ENCODE measurements around the gene ZNF177. TPM values are rescaled to one million over a fixed set of nuclear protein-coding genes. Genes with fewer than 3 reads are reported as not detected.

Gene ZNF177
- polyA plus RNA-seq, 2 of the 4 experiments (the other 2 are of a cell fraction), result 0.46 to 2.7 TPM

GRCh38 chr19:9427941-9428340, 65.1 kb downstream of the ZNF177 start:
- FAIRE-seq, result no peak
- H3K9me3 ChIP-seq, result peaks cover 16% of the 10 kb centered on the region
- H3K4me2 ChIP-seq, result no peak overlapping the region
- CTCF ChIA-PET, result no interaction called here
- POLR2A ChIA-PET, result no interaction called here
- H3K4me3 ChIP-seq, result no peak overlapping the region
- ATAC-seq, result no peak
- 82% methylated on average over 5 of the region's 6 CpGs for WGBS (ENCODE audit: missing lambda C conversion rate)
- DNase-seq (ENCODE audit: low read depth in 1 of 2, low spot score in 1 of 2), result no peak
- H3K4me1 ChIP-seq, result no peaks in the 10 kb centered on the region
- H3K27ac ChIP-seq, result no peak overlapping the region
- no peak for TF ChIP-seq PBX3 (IDR thresholded peaks at IDR 0.05)

- Histone ChIP-seq H3K9me3 (peaks cover 26% of the 10 kb centered on the region), H3K4me2 (no peak overlapping the region), H3K4me3 (no peak overlapping the region), H3K27ac (no peak overlapping the region), H3K4me1 (no peaks in the 10 kb centered on the region)
- TF ChIP-seq FOSL2 (IDR thresholded peaks at IDR 0.05), result no peak
- no peak for TF ChIP-seq FOSL2 (CRISPR knock-in tag; IDR thresholded peaks at IDR 0.05)
- TF ChIP-seq HOXB5 (CRISPR knock-in tag; IDR thresholded peaks at IDR 0.05), result no peak
- no peak for TF ChIP-seq KDM5A (IDR thresholded peaks at IDR 0.05)
- TF ChIP-seq CBX8 (IDR thresholded peaks at IDR 0.05), result no peak
- TF ChIP-seq ESRRA (IDR thresholded peaks at IDR 0.05; ENCODE audit: borderline replicate concordance, low read length), result no peak
- POLR2A ChIA-PET, result no interaction called here
- DNase-seq (ENCODE audit: low read depth in 1 of 2, low spot score in 1 of 2) (no peak), FAIRE-seq (no peak), ATAC-seq (no peak)
- no CpG with 5 or more reads among the region's 1 CpG for WGBS (ENCODE audit: missing lambda C conversion rate)
- CTCF ChIA-PET, result no interaction called here
These were observed 67.6 kb downstream of the ZNF177 start for GRCh38 chr19:9430444-9430843.

GRCh38 chr19:9431475-9431874, 68.7 kb downstream of the ZNF177 start:
- Histone ChIP-seq H3K27ac (no peak overlapping the region), H3K4me3 (no peak overlapping the region), H3K4me1 (no peaks in the 10 kb centered on the region), H3K4me2 (no peak overlapping the region), H3K9me3 (peaks cover 33% of the 10 kb centered on the region)
- FAIRE-seq, result no peak
- ChIA-PET CTCF (no interaction called here), POLR2A (no interaction called here)
- no peak for DNase-seq (ENCODE audit: low read depth in 1 of 2, low spot score in 1 of 2)
- ATAC-seq, result no peak
- 98% methylated on average over 4 of the region's 7 CpGs for WGBS (ENCODE audit: missing lambda C conversion rate)
- TF ChIP-seq KDM1A (IDR thresholded peaks at IDR 0.05; ENCODE audit: low read depth) (no peak), EP300 (IDR thresholded peaks at IDR 0.05) (no peak), CBX2 (IDR thresholded peaks at IDR 0.05; ENCODE audit: borderline replicate concordance, low read depth) (no peak), RNF2 (IDR thresholded peaks at IDR 0.05; ENCODE audit: borderline replicate concordance, low read depth) (no peak), RFX5 (IDR thresholded peaks at IDR 0.05) (no peak), BCL3 (IDR thresholded peaks at IDR 0.05) (no peak), HES2 (IDR thresholded peaks at IDR 0.05) (no peak), E2F6 (IDR thresholded peaks at IDR 0.05; ENCODE audit: borderline replicate concordance, low read depth) (no peak), CHD2 (IDR thresholded peaks at IDR 0.05; ENCODE audit: low read length, partially characterized antibody) (no peak), CBX8 (IDR thresholded peaks at IDR 0.05) (no peak), RCOR1 (IDR thresholded peaks at IDR 0.05; ENCODE audit: low read depth, low read length) (no peak), GATA3 (IDR thresholded peaks at IDR 0.05; ENCODE audit: borderline replicate concordance) (no peak), BHLHE40 (IDR thresholded peaks at IDR 0.05; ENCODE audit: low read depth, low read length) (no peak)

Other genes with a start within 250 kb of the ZNF177 start
- not detected in 2 replicates for gene OR7G1, start 247.2 kb upstream of the ZNF177 start, polyA plus RNA-seq (2011; rRNA removed)
- gene OR7G1, start 247.2 kb upstream of the ZNF177 start, polyA plus RNA-seq (2017; fragmentation: RNase III; extraction: RNeasy Plus Mini Kit Qiagen cat#74134 plus additional on column Dnase treatment), result not detected in 3 replicates
- gene OR7G3, start 236.1 kb upstream of the ZNF177 start, polyA plus RNA-seq (2011; rRNA removed), result not detected in 2 replicates
- gene OR7G3, start 236.1 kb upstream of the ZNF177 start, polyA plus RNA-seq (2017; fragmentation: RNase III; extraction: RNeasy Plus Mini Kit Qiagen cat#74134 plus additional on column Dnase treatment), result not detected in 3 replicates
- 21.8 and 23.1 TPM in 2 replicates for gene ZNF317, start 222.6 kb upstream of the ZNF177 start, polyA plus RNA-seq (2011; rRNA removed)
- 14.7 to 16.3 TPM (median 15.1 TPM) in 3 replicates for gene ZNF317, start 222.6 kb upstream of the ZNF177 start, polyA plus RNA-seq (2017; fragmentation: RNase III; extraction: RNeasy Plus Mini Kit Qiagen cat#74134 plus additional on column Dnase treatment)
- gene OR7D2, start 184.0 kb upstream of the ZNF177 start, polyA plus RNA-seq (2011; rRNA removed), result 0.03 TPM in 1 of 2 replicates, not detected in the other
- not detected in 3 replicates for gene OR7D2, start 184.0 kb upstream of the ZNF177 start, polyA plus RNA-seq (2017; fragmentation: RNase III; extraction: RNeasy Plus Mini Kit Qiagen cat#74134 plus additional on column Dnase treatment)
- gene OR7D4, start 143.4 kb upstream of the ZNF177 start, polyA plus RNA-seq (2011; rRNA removed), result not detected in 2 replicates
- gene OR7D4, start 143.4 kb upstream of the ZNF177 start, polyA plus RNA-seq (2017; fragmentation: RNase III; extraction: RNeasy Plus Mini Kit Qiagen cat#74134 plus additional on column Dnase treatment), result not detected in 3 replicates
- gene OR7E24, start 112.1 kb upstream of the ZNF177 start, polyA plus RNA-seq (2011; rRNA removed), result not detected in 2 replicates
- not detected in 3 replicates for gene OR7E24, start 112.1 kb upstream of the ZNF177 start, polyA plus RNA-seq (2017; fragmentation: RNase III; extraction: RNeasy Plus Mini Kit Qiagen cat#74134 plus additional on column Dnase treatment)
- gene ZNF699, start 53.2 kb upstream of the ZNF177 start, polyA plus RNA-seq (2011; rRNA removed), result 1.6 and 2.5 TPM in 2 replicates
- 1.1 to 1.6 TPM (median 1.1 TPM) in 3 replicates for gene ZNF699, start 53.2 kb upstream of the ZNF177 start, polyA plus RNA-seq (2017; fragmentation: RNase III; extraction: RNeasy Plus Mini Kit Qiagen cat#74134 plus additional on column Dnase treatment)
- gene ZNF559, start 38.8 kb upstream of the ZNF177 start, polyA plus RNA-seq (2011; rRNA removed), result 14.6 and 16.2 TPM in 2 replicates
- 4.6 to 5.2 TPM (median 5.0 TPM) in 3 replicates for gene ZNF559, start 38.8 kb upstream of the ZNF177 start, polyA plus RNA-seq (2017; fragmentation: RNase III; extraction: RNeasy Plus Mini Kit Qiagen cat#74134 plus additional on column Dnase treatment)
- gene ZNF266, start 72.6 kb downstream of the ZNF177 start, polyA plus RNA-seq (2011; rRNA removed), result 11.8 and 12.1 TPM in 2 replicates
- 4.8 to 5.0 TPM (median 4.8 TPM) in 3 replicates for gene ZNF266, start 72.6 kb downstream of the ZNF177 start, polyA plus RNA-seq (2017; fragmentation: RNase III; extraction: RNeasy Plus Mini Kit Qiagen cat#74134 plus additional on column Dnase treatment)
- gene ZNF560, start 135.6 kb downstream of the ZNF177 start, polyA plus RNA-seq (2011; rRNA removed), result not detected in 2 replicates
- gene ZNF560, start 135.6 kb downstream of the ZNF177 start, polyA plus RNA-seq (2017; fragmentation: RNase III; extraction: RNeasy Plus Mini Kit Qiagen cat#74134 plus additional on column Dnase treatment), result not detected in 3 replicates
- gene ZNF426, start 175.6 kb downstream of the ZNF177 start, polyA plus RNA-seq (2011; rRNA removed), result 2.7 and 3.0 TPM in 2 replicates
- 0.88 to 1.5 TPM (median 0.99 TPM) in 3 replicates for gene ZNF426, start 175.6 kb downstream of the ZNF177 start, polyA plus RNA-seq (2017; fragmentation: RNase III; extraction: RNeasy Plus Mini Kit Qiagen cat#74134 plus additional on column Dnase treatment)
- 8.5 and 9.8 TPM in 2 replicates for gene ZNF121, start 221.5 kb downstream of the ZNF177 start, polyA plus RNA-seq (2011; rRNA removed)
- 5.1 to 6.4 TPM (median 5.1 TPM) in 3 replicates for gene ZNF121, start 221.5 kb downstream of the ZNF177 start, polyA plus RNA-seq (2017; fragmentation: RNase III; extraction: RNeasy Plus Mini Kit Qiagen cat#74134 plus additional on column Dnase treatment)